GM12891 (cell line): Measurements from ENCODE around the gene CDH13.

Experiments
- POLR2A ChIP-seq: IDR thresholded peaks from 2 replicates; pipeline ENCODE4 v1.6.1; 2011; ENCODE audit warnings: low read depth, low read length, control low read depth
- POLR2AphosphoS5 ChIP-seq: IDR thresholded peaks from 2 replicates; pipeline ENCODE4 v1.6.1; 2011; ENCODE audit warnings: low read depth, low read length, control low read depth
- TAF1 ChIP-seq: IDR thresholded peaks from 2 replicates; pipeline ENCODE4 v1.6.1; 2011; ENCODE audit warnings: low read depth, low read length, control low read depth

DNA sequence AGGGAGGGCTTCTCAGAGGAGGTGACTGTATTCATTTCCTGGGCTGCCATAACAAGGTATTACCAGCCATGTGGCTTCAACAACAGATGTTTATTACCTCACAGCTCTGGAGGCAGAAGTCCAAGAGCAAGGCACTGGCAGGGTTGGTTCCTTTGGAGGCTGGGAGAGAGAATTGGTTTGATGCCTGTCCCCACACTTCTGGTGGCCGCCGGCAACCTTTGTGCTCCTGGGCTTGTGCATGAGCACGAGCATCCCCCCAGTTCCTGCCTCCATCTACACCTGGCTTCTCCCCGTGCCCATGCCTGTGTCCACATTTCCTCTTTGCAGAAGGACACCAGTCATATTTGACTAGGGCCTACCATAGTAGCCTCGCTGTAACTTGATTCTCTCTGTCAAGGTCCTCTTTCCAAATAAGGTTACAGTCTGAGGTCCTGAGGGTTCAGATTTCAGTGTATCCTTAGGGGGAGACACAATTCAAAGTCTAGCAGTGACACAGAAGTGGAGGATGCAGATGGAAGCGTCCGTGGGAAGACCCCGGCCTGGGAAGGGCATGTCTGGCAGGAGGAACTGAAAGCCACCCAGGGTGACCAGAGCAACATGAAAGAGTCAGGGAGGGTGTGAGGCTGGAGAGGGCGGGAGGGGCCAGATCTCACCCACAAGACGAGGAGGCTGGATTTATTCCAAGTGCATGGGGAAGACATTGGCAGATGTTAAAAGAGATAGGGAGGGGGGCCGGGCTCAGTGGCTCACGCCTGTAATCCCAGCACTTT, 992.8 kb downstream of the CDH13 start:
- no peak for TF ChIP-seq TAF1
- TF ChIP-seq POLR2A, result no peak
- TF ChIP-seq POLR2AphosphoS5, result no peak
